ENCODE measurements around the gene MIOS.

The MIOS gene

DNA sequence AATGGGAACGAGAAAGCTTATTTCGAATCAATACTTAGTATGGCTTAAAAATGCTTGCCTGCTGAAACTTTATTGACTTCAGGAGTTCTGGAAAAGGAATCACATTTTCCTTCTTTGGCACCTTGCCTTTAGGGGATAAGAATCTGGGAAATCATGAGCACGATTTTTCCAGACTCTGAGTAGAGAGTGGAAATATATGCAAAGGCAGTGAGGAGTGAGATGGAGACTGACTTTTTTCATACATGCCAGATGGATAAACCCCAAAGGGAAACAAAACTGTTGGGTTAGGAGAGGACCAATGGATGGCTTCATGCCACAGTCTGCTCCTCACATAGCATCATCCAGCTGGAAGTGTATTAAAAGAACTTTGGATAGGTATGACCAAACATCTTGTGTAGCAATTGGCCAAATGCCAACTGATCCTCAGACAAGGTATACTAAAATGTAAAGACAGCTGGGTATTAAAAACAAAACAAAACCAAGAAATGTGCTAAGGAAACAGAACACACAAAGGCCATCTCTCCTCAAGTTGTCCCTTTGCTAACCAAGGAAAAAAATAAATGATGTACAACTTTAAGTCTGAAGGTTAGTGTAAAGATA lies 32.8 kb upstream of the MIOS start:
- Histone ChIP-seq H3K4me3 (ENCODE audit: insufficient read depth, low read depth, low read length) (no peak overlapping the region), H3K27me3 (ENCODE audit: control insufficient read depth, insufficient read depth, low read length, poor library complexity, severe bottlenecking) (no peaks in the 10 kb centered on the region), H3K36me3 (ENCODE audit: control insufficient read depth, insufficient read depth, low read length) (no peaks in the 10 kb centered on the region), H3K27ac (ENCODE audit: insufficient read depth, low read depth, low read length, poor library complexity, severe bottlenecking) (no peak overlapping the region), H3K4me1 (ENCODE audit: control insufficient read depth, insufficient read depth, low read length) (no peaks in the 10 kb centered on the region), H3K9me3 (ENCODE audit: control insufficient read depth, low read length) (no peaks in the 10 kb centered on the region)
- 84 to 94% methylated on average over 3 of the region's 3 CpGs for WGBS, 2 experiments

DNA sequence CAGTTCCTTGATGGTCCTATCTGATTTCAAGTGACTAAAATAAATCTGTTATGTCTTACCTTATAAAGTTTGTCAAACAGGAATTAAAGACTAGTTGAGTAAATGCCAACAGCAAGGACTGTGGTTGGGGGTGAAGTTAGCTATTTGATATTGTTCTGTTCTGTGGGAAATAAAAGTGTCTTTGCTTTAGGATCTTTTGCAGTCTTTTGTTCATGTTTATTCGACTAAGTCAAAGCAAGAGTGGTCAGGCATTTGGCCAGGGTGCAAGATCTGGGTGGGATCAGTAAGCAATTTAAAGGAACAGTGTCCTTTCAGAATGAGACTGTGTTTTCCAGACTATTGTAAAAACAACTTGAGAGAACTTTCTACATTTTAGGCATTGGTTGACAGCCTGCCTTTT lies 31.0 kb upstream of the MIOS start, which contains the start of gene COL28A1:
Gene COL28A1 (minus strand): TSS at position 183 of the 400 bp plus-strand sequence. CDS start 2,998 bp downstream, outside the sequence.
- Histone ChIP-seq H3K27me3 (ENCODE audit: control insufficient read depth, insufficient read depth, low read length, poor library complexity, severe bottlenecking) (no peaks in the 10 kb centered on the region), H3K4me3 (ENCODE audit: insufficient read depth, low read depth, low read length) (no peak within 1 kb of the TSS), H3K9me3 (ENCODE audit: control insufficient read depth, low read length) (no peaks in the 10 kb centered on the region), H3K36me3 (ENCODE audit: control insufficient read depth, insufficient read depth, low read length) (no peaks in the 10 kb centered on the region), H3K4me1 (ENCODE audit: control insufficient read depth, insufficient read depth, low read length) (no peaks in the 10 kb centered on the region), H3K27ac (ENCODE audit: insufficient read depth, low read depth, low read length, poor library complexity, severe bottlenecking) (no peak within 1 kb of the TSS)
- 64 to 78% methylated on average over 1 of the region's 1 CpG for WGBS, 2 experiments

DNA sequence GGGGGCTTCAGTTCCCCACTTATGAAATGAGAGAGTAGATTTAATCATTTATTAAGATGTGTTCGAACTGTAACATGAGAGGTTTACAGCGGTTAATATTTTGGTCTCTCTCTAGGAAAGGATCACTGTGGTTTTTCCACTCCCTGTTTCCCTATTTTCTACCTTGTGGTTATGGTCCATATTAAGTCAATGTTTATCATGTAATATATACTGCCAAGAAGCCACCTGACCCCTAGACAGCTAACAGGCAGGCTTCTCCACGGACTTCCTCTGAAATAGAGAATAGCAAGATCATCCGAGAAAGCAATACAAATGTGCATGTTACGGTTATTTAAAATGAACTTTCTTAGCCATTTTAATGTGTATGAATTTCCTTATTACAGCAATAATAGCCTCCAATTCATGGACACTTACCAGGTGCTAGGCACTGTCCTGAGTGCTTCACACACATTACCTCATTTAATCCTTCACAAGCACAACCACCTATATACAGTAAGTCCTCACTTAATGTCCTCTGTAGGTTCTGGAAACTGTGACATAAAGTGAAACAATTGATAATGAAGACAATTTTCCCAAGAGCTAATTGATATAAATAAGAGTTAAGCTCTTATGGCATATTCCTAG lies 30.2 kb upstream of the MIOS start:
- H3K27me3 ChIP-seq (ENCODE audit: control insufficient read depth, insufficient read depth, low read length, poor library complexity, severe bottlenecking), result no peaks in the 10 kb centered on the region
- H3K9me3 ChIP-seq (ENCODE audit: control insufficient read depth, low read length), result no peaks in the 10 kb centered on the region
- no peaks in the 10 kb centered on the region for H3K36me3 ChIP-seq (ENCODE audit: control insufficient read depth, insufficient read depth, low read length)
- H3K4me3 ChIP-seq (ENCODE audit: insufficient read depth, low read depth, low read length), result no peak overlapping the region
- H3K27ac ChIP-seq (ENCODE audit: insufficient read depth, low read depth, low read length, poor library complexity, severe bottlenecking), result no peak overlapping the region
- WGBS, 2 experiments, result 93 to 98% methylated on average over 3 to 5 of the region's 5 CpGs
- H3K4me1 ChIP-seq (ENCODE audit: control insufficient read depth, insufficient read depth, low read length), result no peaks in the 10 kb centered on the region

DNA sequence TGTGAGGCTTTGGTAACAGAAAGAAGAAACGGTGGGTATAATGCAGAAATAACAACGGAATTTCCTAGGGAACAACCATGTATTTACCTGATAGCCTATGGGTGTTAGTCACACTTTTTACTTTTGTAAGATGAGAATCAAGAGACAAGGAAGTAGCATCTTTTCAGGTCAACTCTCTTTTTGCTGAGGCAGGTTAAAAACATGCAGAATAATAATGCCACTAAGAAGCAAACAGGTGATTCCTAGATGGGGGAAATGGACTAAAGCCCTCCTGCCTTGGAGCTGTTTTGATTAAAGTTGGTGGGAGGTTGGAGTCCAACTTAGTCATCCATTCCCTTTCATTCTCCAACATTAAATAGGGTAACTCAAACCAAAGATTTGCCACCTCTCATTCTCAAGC lies 29.0 kb upstream of the MIOS start:
- Histone ChIP-seq H3K36me3 (ENCODE audit: control insufficient read depth, insufficient read depth, low read length) (no peaks in the 10 kb centered on the region), H3K27ac (ENCODE audit: insufficient read depth, low read depth, low read length, poor library complexity, severe bottlenecking) (no peak overlapping the region), H3K27me3 (ENCODE audit: control insufficient read depth, insufficient read depth, low read length, poor library complexity, severe bottlenecking) (no peaks in the 10 kb centered on the region), H3K9me3 (ENCODE audit: control insufficient read depth, low read length) (no peaks in the 10 kb centered on the region), H3K4me3 (ENCODE audit: insufficient read depth, low read depth, low read length) (no peak overlapping the region), H3K4me1 (ENCODE audit: control insufficient read depth, insufficient read depth, low read length) (no peaks in the 10 kb centered on the region)
- WGBS, 2 experiments, result 92 to 97% methylated on average over 2 of the region's 2 CpGs

- no peaks in the 10 kb centered on the region for H3K27me3 ChIP-seq (ENCODE audit: control insufficient read depth, insufficient read depth, low read length, poor library complexity, severe bottlenecking)
- WGBS, 2 experiments, result 94 to 100% methylated on average over 3 to 4 of the region's 4 CpGs
Measured at GRCh38 chr7:7539152-7539551, 27.5 kb upstream of the MIOS start.

DNA sequence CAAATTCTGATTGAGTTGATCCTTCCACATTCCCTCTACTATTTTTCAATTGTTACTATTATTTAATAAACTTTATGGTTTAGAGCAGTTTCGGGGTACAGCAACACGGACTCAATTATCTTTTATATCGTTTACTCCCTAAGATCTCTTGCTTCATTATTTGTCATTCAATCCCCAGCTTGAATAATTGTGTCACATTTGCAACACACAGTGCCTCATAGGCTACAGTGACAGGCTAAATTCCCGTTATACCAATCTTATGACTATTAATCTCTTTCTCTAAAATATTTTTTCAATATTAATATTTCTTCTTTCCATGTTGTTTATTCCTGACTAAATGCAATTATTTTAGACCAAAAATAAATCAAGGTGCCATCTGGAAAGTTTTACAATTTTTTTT lies 27.0 kb upstream of the MIOS start:
- Histone ChIP-seq H3K27me3 (ENCODE audit: control insufficient read depth, insufficient read depth, low read length, poor library complexity, severe bottlenecking) (no peaks in the 10 kb centered on the region), H3K9me3 (ENCODE audit: control insufficient read depth, low read length) (no peaks in the 10 kb centered on the region), H3K36me3 (ENCODE audit: control insufficient read depth, insufficient read depth, low read length) (no peaks in the 10 kb centered on the region), H3K4me1 (ENCODE audit: control insufficient read depth, insufficient read depth, low read length) (no peaks in the 10 kb centered on the region), H3K4me3 (ENCODE audit: insufficient read depth, low read depth, low read length) (no peak overlapping the region), H3K27ac (ENCODE audit: insufficient read depth, low read depth, low read length, poor library complexity, severe bottlenecking) (no peak overlapping the region)
- 95 to 99% methylated on average over 4 of the region's 4 CpGs for WGBS, 2 experiments

More at GRCh38 chr7:7539152-7539551, 27.5 kb upstream of the MIOS start:
- Histone ChIP-seq H3K27ac (ENCODE audit: insufficient read depth, low read depth, low read length, poor library complexity, severe bottlenecking) (no peak overlapping the region), H3K4me3 (ENCODE audit: insufficient read depth, low read depth, low read length) (no peak overlapping the region), H3K4me1 (ENCODE audit: control insufficient read depth, insufficient read depth, low read length) (no peaks in the 10 kb centered on the region), H3K9me3 (ENCODE audit: control insufficient read depth, low read length) (no peaks in the 10 kb centered on the region), H3K36me3 (ENCODE audit: control insufficient read depth, insufficient read depth, low read length) (no peaks in the 10 kb centered on the region)

GRCh38 chr7:7542251-7542835 lies 24.3 kb upstream of the MIOS start:
- Histone ChIP-seq H3K4me1 (ENCODE audit: control insufficient read depth, insufficient read depth, low read length) (no peaks in the 10 kb centered on the region), H3K27ac (ENCODE audit: insufficient read depth, low read depth, low read length, poor library complexity, severe bottlenecking) (no peak overlapping the region)
- 92 to 93% methylated on average over 4 of the region's 4 CpGs for WGBS, 2 experiments

GRCh38 chr7:7548407-7548806 lies 18.3 kb upstream of the MIOS start:
- H3K4me1 ChIP-seq (ENCODE audit: control insufficient read depth, insufficient read depth, low read length), result no peaks in the 10 kb centered on the region
- no peak overlapping the region for H3K4me3 ChIP-seq (ENCODE audit: insufficient read depth, low read depth, low read length)
- no peaks in the 10 kb centered on the region for H3K27me3 ChIP-seq (ENCODE audit: control insufficient read depth, insufficient read depth, low read length, poor library complexity, severe bottlenecking)
- no peak overlapping the region for H3K27ac ChIP-seq (ENCODE audit: insufficient read depth, low read depth, low read length, poor library complexity, severe bottlenecking)
- no peaks in the 10 kb centered on the region for H3K9me3 ChIP-seq (ENCODE audit: control insufficient read depth, low read length)
- H3K36me3 ChIP-seq (ENCODE audit: control insufficient read depth, insufficient read depth, low read length), result no peaks in the 10 kb centered on the region
- WGBS, 2 experiments, result 96 to 99% methylated on average over 3 of the region's 3 CpGs

More at GRCh38 chr7:7542251-7542835, 24.3 kb upstream of the MIOS start:
- Histone ChIP-seq H3K9me3 (ENCODE audit: control insufficient read depth, low read length) (no peaks in the 10 kb centered on the region), H3K4me3 (ENCODE audit: insufficient read depth, low read depth, low read length) (no peak overlapping the region), H3K36me3 (ENCODE audit: control insufficient read depth, insufficient read depth, low read length) (no peaks in the 10 kb centered on the region), H3K27me3 (ENCODE audit: control insufficient read depth, insufficient read depth, low read length, poor library complexity, severe bottlenecking) (no peaks in the 10 kb centered on the region)

GRCh38 chr7:7550663-7551062 lies 16.0 kb upstream of the MIOS start:
- 91 to 94% methylated on average over 3 of the region's 3 CpGs for WGBS, 2 experiments
- Histone ChIP-seq H3K27me3 (ENCODE audit: control insufficient read depth, insufficient read depth, low read length, poor library complexity, severe bottlenecking) (no peaks in the 10 kb centered on the region), H3K27ac (ENCODE audit: insufficient read depth, low read depth, low read length, poor library complexity, severe bottlenecking) (no peak overlapping the region), H3K4me1 (ENCODE audit: control insufficient read depth, insufficient read depth, low read length) (no peaks in the 10 kb centered on the region), H3K4me3 (ENCODE audit: insufficient read depth, low read depth, low read length) (no peak overlapping the region), H3K9me3 (ENCODE audit: control insufficient read depth, low read length) (no peaks in the 10 kb centered on the region), H3K36me3 (ENCODE audit: control insufficient read depth, insufficient read depth, low read length) (no peaks in the 10 kb centered on the region)

GRCh38 chr7:7552199-7552598 lies 14.5 kb upstream of the MIOS start:
- H3K27ac ChIP-seq (ENCODE audit: insufficient read depth, low read depth, low read length, poor library complexity, severe bottlenecking), result no peak overlapping the region

More at GRCh38 chr7:7552199-7552598, 14.5 kb upstream of the MIOS start:
- H3K4me1 ChIP-seq (ENCODE audit: control insufficient read depth, insufficient read depth, low read length), result no peaks in the 10 kb centered on the region
- no peaks in the 10 kb centered on the region for H3K9me3 ChIP-seq (ENCODE audit: control insufficient read depth, low read length)
- no peak overlapping the region for H3K4me3 ChIP-seq (ENCODE audit: insufficient read depth, low read depth, low read length)
- WGBS, 2 experiments, result 100% methylated on average over 1 of the region's 2 CpGs; no CpG with 5 or more reads in 1 of the 2 experiments
- no peaks in the 10 kb centered on the region for H3K27me3 ChIP-seq (ENCODE audit: control insufficient read depth, insufficient read depth, low read length, poor library complexity, severe bottlenecking)
- no peaks in the 10 kb centered on the region for H3K36me3 ChIP-seq (ENCODE audit: control insufficient read depth, insufficient read depth, low read length)

All from ectodermal cell (in vitro differentiated cells).